Measurements from ENCODE around the gene RGS10. TPM values are rescaled to one million over a fixed set of nuclear protein-coding genes. Genes with fewer than 3 reads are reported as not detected.
A peak's percentile ranks its signal among the peaks of the same experiment; 100 is the strongest.

The RGS10 gene
- total RNA-seq, 2 experiments from 2014 or later = 234 to 240 TPM

- Mint-ChIP-seq H3K27me3 (ENCODE audit: low read depth) (no peaks in the 10 kb centered on the region), H3K27ac (peak overlapping the region; percentile 90), H3K4me3 (no peak overlapping the region), H3K36me3 (ENCODE audit: low read depth) (peaks cover 57% of the 10 kb centered on the region), H3K9me3 (no peaks in the 10 kb centered on the region), H3K4me1 (ENCODE audit: low read depth) (peaks cover 70% of the 10 kb centered on the region)
- intact Hi-C loops (cut with micrococcal nuclease) = no loop called here
- CTCF ChIA-PET = interaction anchor here (1.0 kb wide), 1 partner anchor 15 kb away, joined by 4 read pairs; no protein-coding TSS in a partner anchor
- no peak for DNase-seq
These were observed 27.7 kb downstream of the RGS10 start for GRCh38 chr10:119514819-119515218.

GRCh38 chr10:119511828-119512515 is 30.5 kb downstream of the RGS10 start:
- no peak overlapping the region for H3K4me3 Mint-ChIP-seq
- CTCF ChIA-PET = interaction anchor here (1.0 to 1.2 kb wide), 3 partner anchors 9 to 90 kb away, joined by 3 to 4 read pairs (median 3); no protein-coding TSS in a partner anchor

GRCh38 chr10:119509909-119510451 is 32.5 kb downstream of the RGS10 start:
- peaks cover 55% of the 10 kb centered on the region for H3K4me1 Mint-ChIP-seq (ENCODE audit: low read depth)
- H3K27me3 Mint-ChIP-seq (ENCODE audit: low read depth) = no peaks in the 10 kb centered on the region
- no peak overlapping the region for H3K4me3 Mint-ChIP-seq
- H3K36me3 Mint-ChIP-seq (ENCODE audit: low read depth) = peaks cover 60% of the 10 kb centered on the region
- no peak for DNase-seq
- intact Hi-C loops (cut with micrococcal nuclease) = no loop called here
- H3K27ac Mint-ChIP-seq = peak overlapping the region; percentile 20
- CTCF ChIA-PET = interaction anchor here (1.1 to 1.5 kb wide), 2 partner anchors 33 to 91 kb away, joined by 3 to 4 read pairs; partner anchors contain the start of gene RGS10
- H3K9me3 Mint-ChIP-seq = no peaks in the 10 kb centered on the region

More at GRCh38 chr10:119511828-119512515, 30.5 kb downstream of the RGS10 start:
- peaks cover 55% of the 10 kb centered on the region for H3K36me3 Mint-ChIP-seq (ENCODE audit: low read depth)
- intact Hi-C loops (cut with micrococcal nuclease) = no loop called here
- peaks cover 53% of the 10 kb centered on the region for H3K4me1 Mint-ChIP-seq (ENCODE audit: low read depth)
- peak overlapping the region; percentile 25 for H3K27ac Mint-ChIP-seq
- no peak for DNase-seq
- no peaks in the 10 kb centered on the region for H3K9me3 Mint-ChIP-seq
- no peaks in the 10 kb centered on the region for H3K27me3 Mint-ChIP-seq (ENCODE audit: low read depth)

- DNase-seq = no peak
- Mint-ChIP-seq H3K4me3 (no peak overlapping the region), H3K27ac (peak overlapping the region; percentile 60), H3K9me3 (no peaks in the 10 kb centered on the region), H3K27me3 (ENCODE audit: low read depth) (no peaks in the 10 kb centered on the region), H3K4me1 (ENCODE audit: low read depth) (peaks cover 77% of the 10 kb centered on the region), H3K36me3 (ENCODE audit: low read depth) (peaks cover 69% of the 10 kb centered on the region)
- CTCF ChIA-PET = no interaction called here
- intact Hi-C loops (cut with micrococcal nuclease) = no loop called here
These were observed 35.4 kb downstream of the RGS10 start for GRCh38 chr10:119507115-119507514.

- Mint-ChIP-seq H3K27ac (peak overlapping the region; percentile 54), H3K27me3 (ENCODE audit: low read depth) (no peaks in the 10 kb centered on the region), H3K9me3 (no peaks in the 10 kb centered on the region), H3K4me3 (peak overlapping the region; percentile 38), H3K4me1 (ENCODE audit: low read depth) (peaks cover 76% of the 10 kb centered on the region), H3K36me3 (ENCODE audit: low read depth) (peaks cover 61% of the 10 kb centered on the region)
- DNase-seq = peak; percentile 28
- intact Hi-C loops (cut with micrococcal nuclease) = no loop called here
- CTCF ChIA-PET = interaction anchor here (0.8 to 0.9 kb wide), 2 partner anchors 20 to 32 kb away, joined by 5 to 6 read pairs; no protein-coding TSS in a partner anchor
These were observed 36.8 kb downstream of the RGS10 start for GRCh38 chr10:119505588-119506315.

GRCh38 chr10:119505131-119505551 is 37.4 kb downstream of the RGS10 start:
- Mint-ChIP-seq H3K36me3 (ENCODE audit: low read depth) (peaks cover 59% of the 10 kb centered on the region), H3K4me1 (ENCODE audit: low read depth) (peaks cover 79% of the 10 kb centered on the region), H3K9me3 (no peaks in the 10 kb centered on the region), H3K27me3 (ENCODE audit: low read depth) (no peaks in the 10 kb centered on the region), H3K27ac (peak overlapping the region; percentile 62), H3K4me3 (peak overlapping the region; percentile 38)
- DNase-seq = no peak
- CTCF ChIA-PET = interaction anchor here (0.7 to 1.2 kb wide), 4 partner anchors 15 to 716 kb away, joined by 4 to 6 read pairs (median 4); no protein-coding TSS in a partner anchor
- intact Hi-C loops (cut with micrococcal nuclease) = no loop called here

- intact Hi-C loops (cut with micrococcal nuclease) = no loop called here
- Mint-ChIP-seq H3K4me3 (no peak overlapping the region), H3K36me3 (ENCODE audit: low read depth) (peaks cover 58% of the 10 kb centered on the region), H3K27me3 (ENCODE audit: low read depth) (no peaks in the 10 kb centered on the region), H3K9me3 (no peaks in the 10 kb centered on the region), H3K4me1 (ENCODE audit: low read depth) (peaks cover 81% of the 10 kb centered on the region), H3K27ac (peak overlapping the region; percentile 62)
- no peak for DNase-seq
- CTCF ChIA-PET = interaction anchor here (0.7 to 1.2 kb wide), 4 partner anchors 15 to 717 kb away, joined by 4 to 6 read pairs (median 4); no protein-coding TSS in a partner anchor
These were observed 37.9 kb downstream of the RGS10 start for GRCh38 chr10:119504651-119505050.

- Mint-ChIP-seq H3K36me3 (ENCODE audit: low read depth) (peaks cover 65% of the 10 kb centered on the region), H3K9me3 (no peaks in the 10 kb centered on the region), H3K4me3 (no peak overlapping the region), H3K27me3 (ENCODE audit: low read depth) (no peaks in the 10 kb centered on the region), H3K4me1 (ENCODE audit: low read depth) (peaks cover 90% of the 10 kb centered on the region), H3K27ac (peak overlapping the region; percentile 46)
- intact Hi-C loops (cut with micrococcal nuclease) = loop anchor here (2.0 kb wide), 2 partner anchors 201 to 371 kb away; no protein-coding TSS in a partner anchor
- CTCF ChIA-PET = interaction anchor here (1.0 to 1.2 kb wide), 2 partner anchors 8 to 14 kb away, joined by 3 to 4 read pairs; no protein-coding TSS in a partner anchor
- DNase-seq = no peak
These were observed 38.7 kb downstream of the RGS10 start for GRCh38 chr10:119503821-119504220.

- CTCF ChIA-PET = interaction anchor here (0.7 to 1.0 kb wide), 2 partner anchors 9 to 28 kb away, joined by 3 read pairs; no protein-coding TSS in a partner anchor
- H3K4me3 Mint-ChIP-seq = no peak overlapping the region
- H3K4me1 Mint-ChIP-seq (ENCODE audit: low read depth) = peaks cover 96% of the 10 kb centered on the region
- intact Hi-C loops (cut with micrococcal nuclease) = loop anchor here (1.0 to 2.0 kb wide), 11 partner anchors 14 to 370 kb away; partner anchors contain the start of genes BAG3, PRDX3 and RGS10
- peaks cover 68% of the 10 kb centered on the region for H3K36me3 Mint-ChIP-seq (ENCODE audit: low read depth)
- no peak for DNase-seq
- no peaks in the 10 kb centered on the region for H3K9me3 Mint-ChIP-seq
- peak overlapping the region; percentile 99 for H3K27ac Mint-ChIP-seq
- no peaks in the 10 kb centered on the region for H3K27me3 Mint-ChIP-seq (ENCODE audit: low read depth)
These were observed 39.8 kb downstream of the RGS10 start for GRCh38 chr10:119502618-119503155.

- Mint-ChIP-seq H3K9me3 (no peaks in the 10 kb centered on the region), H3K4me3 (peak overlapping the region; percentile 47), H3K36me3 (ENCODE audit: low read depth) (peaks cover 68% of the 10 kb centered on the region), H3K27ac (peak overlapping the region; percentile 99), H3K27me3 (ENCODE audit: low read depth) (no peaks in the 10 kb centered on the region), H3K4me1 (ENCODE audit: low read depth) (peaks cover 98% of the 10 kb centered on the region)
- intact Hi-C loops (cut with micrococcal nuclease) = loop anchor here (1.0 to 2.0 kb wide), 11 partner anchors 14 to 369 kb away; partner anchors contain the start of genes BAG3, PRDX3 and RGS10
- DNase-seq = peak; percentile 93
- CTCF ChIA-PET = no interaction called here
These were observed 40.3 kb downstream of the RGS10 start for GRCh38 chr10:119502209-119502608.

GRCh38 chr10:119501690-119502089 is 40.8 kb downstream of the RGS10 start:
- Mint-ChIP-seq H3K4me1 (ENCODE audit: low read depth) (peaks cover 98% of the 10 kb centered on the region), H3K27me3 (ENCODE audit: low read depth) (no peaks in the 10 kb centered on the region), H3K27ac (peak overlapping the region; percentile 99), H3K9me3 (no peaks in the 10 kb centered on the region), H3K36me3 (ENCODE audit: low read depth) (peaks cover 62% of the 10 kb centered on the region), H3K4me3 (peak overlapping the region; percentile 47)
- intact Hi-C loops (cut with micrococcal nuclease) = loop anchor here (1.0 to 2.0 kb wide), 11 partner anchors 15 to 369 kb away; partner anchors contain the start of genes BAG3, PRDX3 and RGS10
- CTCF ChIA-PET = no interaction called here
- DNase-seq = peak; percentile 55
